Heart right ventricle (tissue), 16 donors: ENCODE data around the gene NPC2. TPM values are rescaled to one million over a fixed set of nuclear protein-coding genes. Genes with fewer than 3 reads are reported as not detected.
A peak's percentile ranks its signal among the peaks of the same experiment; 100 is the strongest.

Experiments used
- ATAC-seq, 8 donors: fragments of 200-7000 bp; cut with Tn5 transposase; one replicate each; pipeline ENCODE4 v1.9.1; 2020; ENCODE audit warnings: mild to moderate bottlenecking in 8 of 8, moderate library complexity in 8 of 8, moderate number of reproducible peaks in 1 of 8
- DNase-seq, 2 donors: peaks; one replicate each; pipeline ENCODE4 v3.0.0-alpha.2; 2020
- H3K27ac ChIP-seq, 10 donors: fragments of 200-600 bp; sonication (generic) in 2 of 10; one replicate each; pipeline versions ENCODE4 v1.5.0 to v1.8.0; 2020 to 2022; ENCODE audit warnings: mild to moderate bottlenecking in 3 of 10
- H3K27me3 ChIP-seq, 7 donors: fragments of 200-600 bp; one replicate each; pipeline ENCODE4 v1.8.0; 2021 to 2022; ENCODE audit warnings: mild to moderate bottlenecking in 2 of 7
- H3K36me3 ChIP-seq, 9 donors: fragments of 200-600 bp; sonication (generic) in 1 of 9; one replicate each; pipeline versions ENCODE4 v1.5.0 to v1.8.0; 2020 to 2022; ENCODE audit warnings: mild to moderate bottlenecking in 2 of 9
- H3K4me1 ChIP-seq, 9 donors: fragments of 200-600 bp; sonication (generic) in 1 of 9; one replicate each; pipeline versions ENCODE4 v1.5.0 to v1.8.0; 2020 to 2022; ENCODE audit warnings: mild to moderate bottlenecking in 4 of 9
- H3K4me3 ChIP-seq, 10 donors: fragments of 200-600 bp; sonication (generic) in 2 of 10; one replicate each; pipeline versions ENCODE4 v1.5.0 to v1.8.0; 2020 to 2022; ENCODE audit warnings: mild to moderate bottlenecking in 7 of 10, moderate library complexity in 2 of 10
- H3K9me3 ChIP-seq, 11 donors: fragments of 200-600 bp in 10 of 11; sonication (generic) in 2 of 11; one replicate each; pipeline versions ENCODE4 v1.5.0 to v1.8.0; 2013 to 2022; ENCODE audit warnings: mild to moderate bottlenecking in 2 of 11, control low read depth in 1 of 11, moderate library complexity in 1 of 11
- WGBS, 2 donors: extraction: QIAGEN DNeasy Blood & Tissue Kit; methylation state at CpG; one replicate each; pipeline ENCODE4 v1.1.7; 2013; ENCODE audit warnings: inconsistent platforms in 1 of 2; 5-methylcytosine and 5-hydroxymethylcytosine counted together
- intact Hi-C, 10 donors: fragments of 100-400 bp; cut with DNase I; formaldehyde crosslinking; loops; one replicate each; pipeline versions ENCODE4 v1.11.1 to v1.14.2; 2022
- polyA plus RNA-seq, 2 donors: library from polyadenylated mRNA; stranded (reverse); fragments of 200-250 nt; gene quantifications; one replicate each; pipeline ENCODE4 v1.2.3, GENCODE V29; 2013
- total RNA-seq, 10 donors: library from RNA; stranded (reverse); fragmentation: NEBNext Ultra II Directional in 3 of 10; extraction: Animal tissue kit (Norgen Biotek cat#: 25700) in 3 of 10; gene quantifications; one replicate each; pipeline versions ENCODE4 v1.2.1 to v1.2.4, GENCODE V29; 2021 to 2023
- TF ChIP-seq, protein P1 (sequence below), 9 donors: fragments of 200-600 bp; sonication (generic) in 2 of 9; IDR thresholded peaks; one replicate each; pipeline versions ENCODE4 v1.5.0 to v1.8.0; 2021 to 2022; ENCODE audit warnings: antibody characterized with exemption in 9 of 9, mild to moderate bottlenecking in 5 of 9, moderate library complexity in 1 of 9
- donor health status: Arrhythmogenic right ventricular cardiomyopathy.
- donor health status: ischemic (EF 13 %, LVEDD 7.1; RV severe dilation, severe dysfunction).
- donor health status: healthy with polysubstance abuse.
- donor health status: DM: no; HTN: yes; CAD: no.
- donor health status: DM: no; HTN: no; CAD: no.
- donor health status: ischemic (EF 25% LVEDD 6.9; RV normal size, moderate dysfunction).
- donor health status: ischemic (EF 25% LVEDD 5.7; RV mildly dilated, moderate dysfunction).
- donor health status: healthy.
- donor health status: DM: yes; HTN: yes; CAD: no.
- donor health status: Ischemic cardiomyopathy.
- donor health status: ischemic (EF 35%, LVEDD 5.7; RV mildly dilated, moderate dysfunction).
- donor health status: nonischemic (EF 11% LVEDD 7.7; RV severe dilation, severe dysfunction).
- donor health status: DM: yes; HTN: yes; CAD: no.
- donor health status: PGD.
- donor health status: ischemic (EF 29% LVEDD 5.4; RV normal size, mild dysfunction).
- donor health status: nonischemic (EF 23%, LVEDD 6.1; RV moderate dilation, normal function).

NPC2 gene
- total and polyA plus RNA-seq, 12 donors: 70.0 to 258 (median 108) TPM

DNA sequence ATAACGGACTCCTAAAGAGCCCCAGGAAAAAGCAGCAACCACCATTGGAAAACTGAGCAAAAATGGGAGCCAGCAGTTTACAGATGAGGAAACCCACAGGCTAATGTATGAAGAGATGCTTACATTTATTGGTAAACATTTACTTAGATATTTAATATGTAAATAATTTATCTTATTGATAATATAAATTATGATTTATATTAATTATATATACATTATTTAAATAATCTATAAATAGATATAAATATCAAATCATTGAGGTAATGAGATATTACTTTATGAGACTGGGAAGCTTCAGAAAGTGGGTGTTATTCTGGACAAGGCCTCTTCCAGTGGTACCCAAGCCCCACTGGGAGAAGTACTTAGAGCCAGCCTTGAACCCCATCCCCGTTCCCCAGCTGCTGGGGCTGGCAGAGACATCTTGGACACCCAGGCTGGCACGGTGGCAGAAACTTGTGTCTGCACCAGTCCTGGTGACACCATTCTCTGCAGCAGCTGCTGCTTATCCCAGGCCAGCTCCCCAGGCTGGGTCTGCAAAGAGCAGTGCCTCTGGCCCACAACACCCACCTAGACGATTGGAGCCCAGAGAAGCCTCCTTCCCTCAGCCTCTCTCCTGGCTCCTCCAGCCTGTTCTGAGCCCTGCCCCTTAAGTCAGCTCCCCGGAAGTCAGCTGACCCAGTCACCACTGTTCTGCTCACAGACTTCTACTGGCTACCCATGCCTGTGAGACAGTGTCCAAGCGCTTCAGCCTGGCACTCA is 26.4 kb upstream of the NPC2 start:
- no peaks in the 10 kb centered on the region for H3K27me3 ChIP-seq
- no peak for ATAC-seq
- no peak for DNase-seq
- no peak overlapping the region for H3K27ac ChIP-seq
- TF ChIP-seq, protein P1, sequence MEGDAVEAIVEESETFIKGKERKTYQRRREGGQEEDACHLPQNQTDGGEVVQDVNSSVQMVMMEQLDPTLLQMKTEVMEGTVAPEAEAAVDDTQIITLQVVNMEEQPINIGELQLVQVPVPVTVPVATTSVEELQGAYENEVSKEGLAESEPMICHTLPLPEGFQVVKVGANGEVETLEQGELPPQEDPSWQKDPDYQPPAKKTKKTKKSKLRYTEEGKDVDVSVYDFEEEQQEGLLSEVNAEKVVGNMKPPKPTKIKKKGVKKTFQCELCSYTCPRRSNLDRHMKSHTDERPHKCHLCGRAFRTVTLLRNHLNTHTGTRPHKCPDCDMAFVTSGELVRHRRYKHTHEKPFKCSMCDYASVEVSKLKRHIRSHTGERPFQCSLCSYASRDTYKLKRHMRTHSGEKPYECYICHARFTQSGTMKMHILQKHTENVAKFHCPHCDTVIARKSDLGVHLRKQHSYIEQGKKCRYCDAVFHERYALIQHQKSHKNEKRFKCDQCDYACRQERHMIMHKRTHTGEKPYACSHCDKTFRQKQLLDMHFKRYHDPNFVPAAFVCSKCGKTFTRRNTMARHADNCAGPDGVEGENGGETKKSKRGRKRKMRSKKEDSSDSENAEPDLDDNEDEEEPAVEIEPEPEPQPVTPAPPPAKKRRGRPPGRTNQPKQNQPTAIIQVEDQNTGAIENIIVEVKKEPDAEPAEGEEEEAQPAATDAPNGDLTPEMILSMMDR (IDR thresholded peaks at IDR 0.05): no peak
- no peak overlapping the region for H3K4me3 ChIP-seq
- H3K36me3 ChIP-seq: peaks cover 0 to 33% (median 0%) of the 10 kb centered on the region in 9 donors
- peaks cover 0 to 9% (median 0%) of the 10 kb centered on the region in 9 donors for H3K4me1 ChIP-seq
- no peaks in the 10 kb centered on the region for H3K9me3 ChIP-seq
- intact Hi-C loops: no loop called here
- 81 to 87% methylated on average over 6 of the region's 6 CpGs for WGBS, 2 donors

DNA sequence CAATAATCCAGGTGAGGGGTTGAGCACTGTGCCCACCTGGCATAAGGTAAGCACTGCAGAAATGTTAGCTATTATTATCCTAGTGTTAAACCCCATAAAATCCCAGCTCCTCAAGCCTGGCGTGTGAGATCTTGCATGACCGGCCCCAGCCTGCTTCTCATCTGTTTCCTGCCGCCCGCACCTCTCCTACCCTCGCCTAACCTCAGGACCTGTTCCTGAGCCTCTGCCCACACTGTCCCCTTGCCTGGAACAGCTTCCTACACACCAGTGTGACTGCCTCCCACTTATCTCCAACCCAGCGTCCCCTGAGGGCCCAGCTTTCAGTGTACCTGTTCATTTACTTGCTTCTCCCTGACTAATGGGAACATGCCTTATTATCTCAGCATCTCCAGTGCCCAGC is 25.1 kb upstream of the NPC2 start:
- DNase-seq: no peak
- TF ChIP-seq, protein P1 (IDR thresholded peaks at IDR 0.05): no peak
- no peaks in the 10 kb centered on the region for H3K9me3 ChIP-seq
- peaks cover 0 to 15% (median 0%) of the 10 kb centered on the region in 9 donors for H3K4me1 ChIP-seq
- ATAC-seq: no peak
- 85 to 86% methylated on average over 6 of the region's 6 CpGs for WGBS, 2 donors
- no peaks in the 10 kb centered on the region for H3K27me3 ChIP-seq
- peaks cover 0 to 33% (median 0%) of the 10 kb centered on the region in 9 donors for H3K36me3 ChIP-seq
- H3K4me3 ChIP-seq: no peak overlapping the region
- intact Hi-C loops: no loop called here
- no peak overlapping the region for H3K27ac ChIP-seq

DNA sequence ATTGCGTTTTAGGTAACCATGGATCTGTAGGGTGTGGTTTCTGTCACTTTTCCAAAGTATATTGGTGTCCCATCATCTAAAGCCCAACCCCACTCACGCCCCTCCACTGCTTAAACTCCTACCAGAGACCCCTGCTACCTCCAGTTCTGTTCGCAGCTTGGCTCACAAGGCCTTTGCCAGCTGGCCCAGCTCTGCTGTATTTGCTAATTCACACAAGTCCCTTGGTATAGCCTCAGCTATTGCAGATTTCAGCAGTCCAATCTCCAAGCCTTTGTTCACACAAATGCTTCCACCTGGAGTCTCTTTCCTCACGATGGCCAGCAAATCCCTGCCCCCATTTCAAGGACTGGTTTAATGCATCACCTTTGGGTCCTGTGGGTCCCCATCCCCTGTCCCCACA is 24.6 kb upstream of the NPC2 start:
- intact Hi-C loops: no loop called here
- no peak overlapping the region for H3K27ac ChIP-seq
- no peak overlapping the region for H3K4me3 ChIP-seq
- H3K9me3 ChIP-seq: no peaks in the 10 kb centered on the region
- DNase-seq: no peak
- ATAC-seq: no peak
- 82 to 85% methylated on average over 4 of the region's 4 CpGs for whole genome bisulfite sequencing, 2 donors
- TF ChIP-seq, protein P1 (IDR thresholded peaks at IDR 0.05): no peak
- peaks cover 0 to 15% (median 0%) of the 10 kb centered on the region in 9 donors for H3K4me1 ChIP-seq
- no peaks in the 10 kb centered on the region for H3K27me3 ChIP-seq
- H3K36me3 ChIP-seq: peaks cover 0 to 33% (median 0%) of the 10 kb centered on the region in 9 donors

DNA sequence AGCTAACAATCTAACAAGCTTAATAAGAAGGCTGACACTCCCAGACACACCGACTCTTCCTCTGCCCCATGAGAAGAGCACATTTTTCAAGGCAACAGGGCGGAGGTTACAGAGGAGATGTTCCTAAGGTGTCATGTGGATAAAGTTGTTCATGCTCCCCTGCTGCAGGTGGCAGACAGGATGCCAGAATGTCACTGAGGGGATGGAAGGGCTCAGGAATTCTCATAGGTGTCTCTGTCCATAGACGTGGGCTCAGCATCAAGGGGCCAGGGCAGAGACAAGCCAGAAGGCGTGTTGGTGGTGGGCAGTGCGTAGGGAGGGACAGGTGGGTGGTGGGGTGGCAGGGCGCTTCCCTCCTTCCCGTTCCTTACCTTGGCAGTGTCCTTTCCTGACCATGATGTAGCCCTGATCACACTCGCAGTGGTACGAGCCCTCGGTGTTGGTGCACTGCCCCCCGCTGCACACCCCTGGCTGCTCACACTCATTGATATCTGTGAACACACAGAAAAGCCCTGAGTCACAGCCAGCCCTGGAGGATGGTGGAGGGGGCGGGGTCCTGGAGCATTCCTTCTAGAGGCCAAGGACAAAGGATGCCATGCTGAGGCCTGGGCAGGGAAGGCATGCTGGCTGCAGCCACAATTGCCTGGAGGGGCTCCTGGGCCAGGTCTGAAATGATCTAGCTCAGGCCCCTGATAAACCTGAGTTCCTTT is 23.5 kb upstream of the NPC2 start:
- Histone ChIP-seq H3K36me3 (peaks cover 0 to 26% (median 0%) of the 10 kb centered on the region in 9 donors), H3K4me1 (peaks cover 0 to 15% (median 0%) of the 10 kb centered on the region in 9 donors), H3K4me3 (no peak overlapping the region), H3K9me3 (no peaks in the 10 kb centered on the region), H3K27ac (no peak overlapping the region), H3K27me3 (no peaks in the 10 kb centered on the region)
- peak in 1 of 8 donors; percentile 28 for ATAC-seq
- DNase-seq: no peak
- intact Hi-C loops: no loop called here
- WGBS, 2 donors: 88 to 89% methylated on average over 12 of the region's 12 CpGs
- TF ChIP-seq, protein P1 (IDR thresholded peaks at IDR 0.05): no peak
